Mucosa of descending colon (tissue), 3 donors: ENCODE data around the gene GTF2H1. TPM values are rescaled to one million over a fixed set of nuclear protein-coding genes. Genes with fewer than 3 reads are reported as not detected.
A peak's percentile ranks its signal among the peaks of the same experiment; 100 is the strongest.

Experiments used
- ATAC-seq: fragments of 200-7000 bp; cut with Tn5 transposase; one replicate; pipeline ENCODE4 v1.9.1; 2020; ENCODE audit warnings: mild to moderate bottlenecking, moderate library complexity
- DNase-seq, 3 donors: peaks; one replicate each; pipeline ENCODE4 v3.0.0-alpha.2; 2020
- H3K36me3 ChIP-seq: fragments of 200-600 bp; one replicate; pipeline ENCODE4 v1.8.0; 2021; ENCODE audit warnings: low read depth, mild to moderate bottlenecking
- H3K4me1 ChIP-seq: fragments of 200-600 bp; one replicate; pipeline ENCODE4 v1.8.0; 2021; ENCODE audit warnings: low read depth, mild to moderate bottlenecking
- H3K4me3 ChIP-seq: fragments of 200-600 bp; one replicate; pipeline ENCODE4 v1.8.0; 2021; ENCODE audit warnings: mild to moderate bottlenecking
- H3K9me3 ChIP-seq: fragments of 200-600 bp; one replicate; pipeline ENCODE4 v1.8.0; 2021; ENCODE audit warnings: mild to moderate bottlenecking
- CTCF ChIP-seq: fragments of 200-600 bp; IDR thresholded peaks from one replicate; pipeline ENCODE4 v1.8.0; 2022; ENCODE audit warnings: antibody characterized with exemption, mild to moderate bottlenecking
- intact Hi-C, 2 donors: fragments of 100-400 bp; cut with DNase I in 1 of 2; cut with micrococcal nuclease in 1 of 2; formaldehyde crosslinking; loops; one replicate each; pipeline versions ENCODE4 v1.11.0 to v1.11.1; 2022; cut with DNase I, micrococcal nuclease
- total RNA-seq, 3 donors: library from RNA; stranded (reverse); fragmentation: NEBNext Ultra II Directional in 2 of 3; extraction: Animal tissue kit (Norgen Biotek cat#: 25700) in 2 of 3; gene quantifications; one replicate each; pipeline versions ENCODE4 v1.2.1 to v1.2.4, GENCODE V29; 2021 to 2023
- donor health status: DM: no; HTN: no; CAD: no; lungs with moderate emphysema.
- donor health status: DM: no; HTN: no; CAD: no.
- donor health status: DM: no; HTN: yes; CAD: no.

GTF2H1 gene
- total RNA-seq, 3 donors from 2014 or later: 32.8 to 43.3 (median 35.9) TPM

DNA sequence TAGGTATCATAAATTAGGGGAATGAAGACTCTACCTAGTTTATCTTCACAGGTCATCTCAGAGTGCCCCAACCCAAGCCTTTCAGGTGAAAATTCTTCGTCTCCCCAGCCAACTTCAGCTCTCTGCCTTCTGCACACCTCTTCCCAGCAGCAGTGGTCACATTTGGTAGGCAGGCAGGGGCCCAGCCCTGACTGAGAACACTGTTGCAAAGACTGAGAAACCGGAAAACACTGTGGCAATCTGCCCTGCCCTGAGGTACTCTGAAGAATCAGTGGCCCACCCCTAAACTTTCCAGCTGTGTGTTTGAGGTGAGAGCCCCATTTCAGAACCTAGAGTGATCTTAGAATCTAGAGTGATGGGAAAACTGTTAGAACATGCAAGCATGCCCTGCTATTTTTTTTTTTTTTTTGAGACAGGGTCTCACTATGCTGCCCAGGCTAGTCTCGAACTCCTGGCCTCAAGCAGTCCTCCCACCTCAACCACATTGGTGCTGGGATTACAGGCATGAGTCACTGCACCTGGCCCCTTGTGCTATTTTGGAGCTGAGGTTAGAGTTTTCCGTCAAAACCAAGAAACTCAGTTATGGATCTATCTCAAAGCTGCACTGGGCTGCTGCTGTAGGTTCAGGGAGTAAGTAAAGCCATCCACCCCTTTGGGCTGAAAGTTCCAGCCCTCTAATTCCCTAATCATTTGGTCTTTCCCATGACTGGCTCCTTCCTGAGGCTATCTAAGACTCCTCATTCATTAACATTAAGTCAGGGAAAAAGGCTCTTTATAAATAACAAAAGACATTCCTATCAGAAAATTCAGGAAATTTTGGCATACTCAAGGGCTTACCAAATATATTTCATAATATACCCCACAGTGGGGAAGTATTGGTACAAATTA, 70.3 kb downstream of the GTF2H1 start:
- Histone ChIP-seq H3K9me3 (no peaks in the 10 kb centered on the region), H3K36me3 (peaks cover 2% of the 10 kb centered on the region), H3K4me1 (peaks cover 7% of the 10 kb centered on the region), H3K4me3 (no peak overlapping the region)
- no peak for DNase-seq
- intact Hi-C loops: no loop called here
- no peak for TF ChIP-seq CTCF
- no peak for ATAC-seq

GRCh38 chr11:18393581-18394274, 71.4 kb downstream of the GTF2H1 start:
- intact Hi-C loops: no loop called here
- Histone ChIP-seq H3K36me3 (peaks cover 5% of the 10 kb centered on the region), H3K9me3 (no peaks in the 10 kb centered on the region), H3K4me1 (peaks cover 7% of the 10 kb centered on the region), H3K4me3 (no peak overlapping the region)
- TF ChIP-seq CTCF: no peak
- DNase-seq (peak in 1 of 3 donors; percentile 36), ATAC-seq (no peak)

DNA sequence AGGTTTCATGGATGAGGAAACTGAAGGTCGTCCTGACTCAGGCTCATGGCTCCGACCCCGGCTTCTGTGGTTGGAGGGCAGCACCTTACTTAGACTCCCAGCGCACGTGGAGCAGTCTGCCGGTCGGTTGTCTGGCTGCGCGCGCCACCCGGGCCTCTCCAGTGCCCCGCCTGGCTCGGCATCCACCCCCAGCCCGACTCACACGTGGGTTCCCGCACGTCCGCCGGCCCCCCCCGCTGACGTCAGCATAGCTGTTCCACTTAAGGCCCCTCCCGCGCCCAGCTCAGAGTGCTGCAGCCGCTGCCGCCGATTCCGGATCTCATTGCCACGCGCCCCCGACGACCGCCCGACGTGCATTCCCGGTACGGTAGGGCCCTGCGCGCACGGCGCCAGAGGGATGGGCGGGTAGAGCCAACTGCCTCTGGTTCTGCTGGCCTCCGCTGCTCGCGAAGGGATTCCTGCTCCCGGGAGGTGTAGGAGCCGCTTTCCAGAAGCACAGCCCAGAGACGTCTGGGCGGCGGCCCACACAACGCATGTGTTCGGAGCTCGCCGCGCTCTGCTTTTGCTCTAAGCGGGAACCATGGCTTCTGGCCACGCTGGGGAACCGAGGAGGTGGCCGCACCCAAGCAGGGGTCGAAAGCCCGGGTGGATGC, 72.0 kb downstream of the GTF2H1 start, which contains the start of gene LDHA:
TSS of gene LDHA (plus strand) at position 289 of the 653 bp plus-strand sequence. CDS start 2,280 bp downstream, outside the sequence.
- Histone ChIP-seq H3K4me3 (peak within 1 kb of the TSS; percentile 83), H3K9me3 (no peaks in the 10 kb centered on the region), H3K36me3 (peaks cover 11% of the 10 kb centered on the region), H3K4me1 (peaks cover 7% of the 10 kb centered on the region)
- ATAC-seq (peak; percentile 87), DNase-seq (peak; percentile 99 to 100 (median 99))
- intact Hi-C loops: no loop called here
- no peak for TF ChIP-seq CTCF

DNA sequence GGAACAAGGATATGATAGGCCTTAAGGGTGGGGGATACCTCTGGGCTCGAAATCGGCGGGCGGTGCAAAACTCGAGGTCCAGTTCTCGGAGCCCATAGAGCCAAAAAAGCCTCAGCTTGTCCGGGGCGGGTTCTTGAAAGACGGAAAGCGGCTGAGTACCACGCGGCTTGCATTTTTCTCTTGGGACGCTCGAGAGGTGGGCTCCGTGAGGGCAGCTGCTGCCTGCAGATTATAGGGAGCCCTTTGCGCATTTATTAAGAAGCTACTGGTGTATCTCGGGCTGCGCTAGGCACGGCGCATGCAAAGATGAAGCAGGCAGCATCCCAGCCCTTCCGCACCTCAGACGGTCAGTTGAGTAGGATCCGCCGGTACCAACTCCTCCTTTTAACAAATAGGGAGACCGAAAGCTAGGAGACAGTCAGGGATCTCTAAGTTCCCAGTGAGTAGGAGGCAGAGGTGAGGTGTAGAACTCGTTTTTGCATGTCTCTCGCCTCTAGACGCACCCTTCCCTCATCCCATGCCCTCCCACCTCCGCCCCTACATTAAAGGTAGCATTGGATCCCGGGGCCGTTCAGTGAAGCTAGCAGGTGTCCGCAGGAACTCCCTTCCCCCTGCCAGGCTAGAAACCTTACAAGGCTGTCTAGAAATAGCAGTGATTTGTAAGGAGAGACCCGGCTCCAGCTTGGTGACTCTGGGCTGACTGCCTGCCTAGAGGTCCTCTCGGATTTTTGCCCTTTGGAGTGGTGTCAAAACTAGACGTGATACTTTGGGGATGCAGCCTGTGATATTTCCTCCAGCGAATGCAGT, 72.8 kb downstream of the GTF2H1 start:
- H3K9me3 ChIP-seq: no peaks in the 10 kb centered on the region
- peak overlapping the region; percentile 83 for H3K4me3 ChIP-seq
- intact Hi-C loops: loop anchor here in 1 of 2 donors (5.0 kb wide), 1 partner anchor 73 kb away; the partner anchor contains the start of genes GTF2H1 and HPS5
- DNase-seq (peak; percentile 46 to 65 (median 54)), ATAC-seq (peak; percentile 1)
- H3K36me3 ChIP-seq: peaks cover 14% of the 10 kb centered on the region
- peaks cover 7% of the 10 kb centered on the region for H3K4me1 ChIP-seq
- TF ChIP-seq CTCF: no peak
